Measurements from ENCODE around the gene CACNB4. TPM values are rescaled to one million over a fixed set of nuclear protein-coding genes. Genes with fewer than 3 reads are reported as not detected.
"Not testable (repeated sequence)": the region's sequence is repeated elsewhere in the genome, so short reads cannot be mapped to it uniquely, and the experiment has no call there.

The CACNB4 gene
- total RNA-seq, 1 donor from 2014 or later: 3.4 TPM

- Mint-ChIP-seq H3K4me3 (ENCODE audit: unreplicated experiment) (no peak overlapping the region), H3K4me1 (ENCODE audit: unreplicated experiment) (peaks cover 17% of the 10 kb centered on the region), H3K27me3 (ENCODE audit: unreplicated experiment) (peaks cover 38% of the 10 kb centered on the region), H3K9me3 (ENCODE audit: unreplicated experiment) (no peaks in the 10 kb centered on the region), H3K27ac (ENCODE audit: unreplicated experiment) (no peak overlapping the region), H3K36me3 (ENCODE audit: unreplicated experiment) (no peaks in the 10 kb centered on the region)
- no peak for DNase-seq (ENCODE audit: extremely low spot score, unreplicated experiment)
- TF ChIP-seq CTCF (IDR thresholded peaks at IDR 0.05): no peak
Observed at GRCh38 chr2:152095146-152095545, 3.7 kb downstream of the CACNB4 start.

GRCh38 chr2:152094014-152094413 lies 4.8 kb downstream of the CACNB4 start:
- Mint-ChIP-seq H3K4me3 (ENCODE audit: unreplicated experiment) (no peak overlapping the region), H3K27ac (ENCODE audit: unreplicated experiment) (no peak overlapping the region), H3K36me3 (ENCODE audit: unreplicated experiment) (no peaks in the 10 kb centered on the region), H3K9me3 (ENCODE audit: unreplicated experiment) (no peaks in the 10 kb centered on the region), H3K27me3 (ENCODE audit: unreplicated experiment) (peaks cover 33% of the 10 kb centered on the region), H3K4me1 (ENCODE audit: unreplicated experiment) (peaks cover 10% of the 10 kb centered on the region)
- no peak for DNase-seq (ENCODE audit: extremely low spot score, unreplicated experiment)
- TF ChIP-seq CTCF (IDR thresholded peaks at IDR 0.05): no peak

GRCh38 chr2:152093464-152093863 lies 5.4 kb downstream of the CACNB4 start:
- Mint-ChIP-seq H3K36me3 (ENCODE audit: unreplicated experiment) (no peaks in the 10 kb centered on the region), H3K4me1 (ENCODE audit: unreplicated experiment) (peaks cover 10% of the 10 kb centered on the region), H3K27ac (ENCODE audit: unreplicated experiment) (no peak overlapping the region), H3K4me3 (ENCODE audit: unreplicated experiment) (no peak overlapping the region), H3K9me3 (ENCODE audit: unreplicated experiment) (no peaks in the 10 kb centered on the region), H3K27me3 (ENCODE audit: unreplicated experiment) (peaks cover 33% of the 10 kb centered on the region)
- DNase-seq (ENCODE audit: extremely low spot score, unreplicated experiment): no peak
- no peak for TF ChIP-seq CTCF (IDR thresholded peaks at IDR 0.05)

GRCh38 chr2:152092095-152092494 lies 6.7 kb downstream of the CACNB4 start:
- H3K4me3 Mint-ChIP-seq (ENCODE audit: unreplicated experiment): no peak overlapping the region
- no peak overlapping the region for H3K27ac Mint-ChIP-seq (ENCODE audit: unreplicated experiment)
- TF ChIP-seq CTCF (IDR thresholded peaks at IDR 0.05): no peak
- H3K27me3 Mint-ChIP-seq (ENCODE audit: unreplicated experiment): peaks cover 33% of the 10 kb centered on the region
- H3K4me1 Mint-ChIP-seq (ENCODE audit: unreplicated experiment): peaks cover 1% of the 10 kb centered on the region
- no peak for DNase-seq (ENCODE audit: extremely low spot score, unreplicated experiment)
- no peaks in the 10 kb centered on the region for H3K9me3 Mint-ChIP-seq (ENCODE audit: unreplicated experiment)
- no peaks in the 10 kb centered on the region for H3K36me3 Mint-ChIP-seq (ENCODE audit: unreplicated experiment)

- H3K36me3 Mint-ChIP-seq (ENCODE audit: unreplicated experiment); H3K4me1 Mint-ChIP-seq (ENCODE audit: unreplicated experiment): not testable (repeated sequence)
Observed at GRCh38 chr2:152090726-152091125, 8.1 kb downstream of the CACNB4 start.

GRCh38 chr2:152089238-152089637 lies 9.6 kb downstream of the CACNB4 start:
- no peaks in the 10 kb centered on the region for H3K36me3 Mint-ChIP-seq (ENCODE audit: unreplicated experiment)
- no peak overlapping the region for H3K27ac Mint-ChIP-seq (ENCODE audit: unreplicated experiment)
- H3K9me3 Mint-ChIP-seq (ENCODE audit: unreplicated experiment): no peaks in the 10 kb centered on the region
- no peak overlapping the region for H3K4me3 Mint-ChIP-seq (ENCODE audit: unreplicated experiment)
- peaks cover 24% of the 10 kb centered on the region for H3K27me3 Mint-ChIP-seq (ENCODE audit: unreplicated experiment)
- no peak for TF ChIP-seq CTCF (IDR thresholded peaks at IDR 0.05)
- no peaks in the 10 kb centered on the region for H3K4me1 Mint-ChIP-seq (ENCODE audit: unreplicated experiment)
- no peak for DNase-seq (ENCODE audit: extremely low spot score, unreplicated experiment)

More at GRCh38 chr2:152090726-152091125, 8.1 kb downstream of the CACNB4 start:
- H3K9me3 Mint-ChIP-seq (ENCODE audit: unreplicated experiment); H3K4me3 Mint-ChIP-seq (ENCODE audit: unreplicated experiment); H3K27ac Mint-ChIP-seq (ENCODE audit: unreplicated experiment); DNase-seq (ENCODE audit: extremely low spot score, unreplicated experiment): not testable (repeated sequence)
- H3K27me3 Mint-ChIP-seq (ENCODE audit: unreplicated experiment): peaks cover 34% of the 10 kb centered on the region

Data from osteocyte (in vitro differentiated cells).